HG03521 (cell line): ENCODE data around the gene RIN3.

ENCODE experiments used
- ATAC-seq: cut with Tn5 transposase; IDR thresholded peaks from one replicate; pipeline ENCODE4 v1.9.1; 2021; ENCODE audit warnings: mild to moderate bottlenecking, moderate library complexity; ENCODE audit not compliant: unreplicated experiment

Gene RIN3, protein sequence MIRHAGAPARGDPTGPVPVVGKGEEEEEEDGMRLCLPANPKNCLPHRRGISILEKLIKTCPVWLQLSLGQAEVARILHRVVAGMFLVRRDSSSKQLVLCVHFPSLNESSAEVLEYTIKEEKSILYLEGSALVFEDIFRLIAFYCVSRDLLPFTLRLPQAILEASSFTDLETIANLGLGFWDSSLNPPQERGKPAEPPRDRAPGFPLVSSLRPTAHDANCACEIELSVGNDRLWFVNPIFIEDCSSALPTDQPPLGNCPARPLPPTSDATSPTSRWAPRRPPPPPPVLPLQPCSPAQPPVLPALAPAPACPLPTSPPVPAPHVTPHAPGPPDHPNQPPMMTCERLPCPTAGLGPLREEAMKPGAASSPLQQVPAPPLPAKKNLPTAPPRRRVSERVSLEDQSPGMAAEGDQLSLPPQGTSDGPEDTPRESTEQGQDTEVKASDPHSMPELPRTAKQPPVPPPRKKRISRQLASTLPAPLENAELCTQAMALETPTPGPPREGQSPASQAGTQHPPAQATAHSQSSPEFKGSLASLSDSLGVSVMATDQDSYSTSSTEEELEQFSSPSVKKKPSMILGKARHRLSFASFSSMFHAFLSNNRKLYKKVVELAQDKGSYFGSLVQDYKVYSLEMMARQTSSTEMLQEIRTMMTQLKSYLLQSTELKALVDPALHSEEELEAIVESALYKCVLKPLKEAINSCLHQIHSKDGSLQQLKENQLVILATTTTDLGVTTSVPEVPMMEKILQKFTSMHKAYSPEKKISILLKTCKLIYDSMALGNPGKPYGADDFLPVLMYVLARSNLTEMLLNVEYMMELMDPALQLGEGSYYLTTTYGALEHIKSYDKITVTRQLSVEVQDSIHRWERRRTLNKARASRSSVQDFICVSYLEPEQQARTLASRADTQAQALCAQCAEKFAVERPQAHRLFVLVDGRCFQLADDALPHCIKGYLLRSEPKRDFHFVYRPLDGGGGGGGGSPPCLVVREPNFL

GRCh38 chr14:92513204-92513965 lies at the start of gene RIN3:
Gene RIN3, plus strand, starts transcription at chr14:92513781. Its CDS starts 152 bp downstream, at chr14:92513933.
- peak; percentile 60 for ATAC-seq

GRCh38 chr14:92464156-92464555 lies 49.4 kb upstream of the RIN3 start:
- no peak for ATAC-seq

DNA sequence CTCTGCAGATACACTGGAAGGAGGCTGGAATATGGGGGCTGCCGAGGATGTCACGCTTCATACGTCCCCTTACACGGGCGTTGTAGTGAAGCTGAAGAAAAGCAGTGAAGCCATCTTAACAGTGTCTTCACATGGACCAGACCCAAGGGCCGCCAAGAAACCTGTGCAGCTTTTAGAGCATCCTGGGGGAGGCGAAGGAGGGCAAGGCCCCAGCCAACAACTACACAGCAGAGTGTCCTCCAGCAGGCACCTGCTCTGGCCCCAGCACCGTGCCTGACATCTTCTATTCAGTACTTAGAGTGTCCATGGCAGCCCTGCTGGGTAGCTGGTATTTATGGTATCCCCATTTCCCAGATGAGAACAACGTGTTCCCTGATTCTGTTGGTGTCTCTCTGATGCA lies 48.9 kb upstream of the RIN3 start:
- no peak for ATAC-seq

DNA sequence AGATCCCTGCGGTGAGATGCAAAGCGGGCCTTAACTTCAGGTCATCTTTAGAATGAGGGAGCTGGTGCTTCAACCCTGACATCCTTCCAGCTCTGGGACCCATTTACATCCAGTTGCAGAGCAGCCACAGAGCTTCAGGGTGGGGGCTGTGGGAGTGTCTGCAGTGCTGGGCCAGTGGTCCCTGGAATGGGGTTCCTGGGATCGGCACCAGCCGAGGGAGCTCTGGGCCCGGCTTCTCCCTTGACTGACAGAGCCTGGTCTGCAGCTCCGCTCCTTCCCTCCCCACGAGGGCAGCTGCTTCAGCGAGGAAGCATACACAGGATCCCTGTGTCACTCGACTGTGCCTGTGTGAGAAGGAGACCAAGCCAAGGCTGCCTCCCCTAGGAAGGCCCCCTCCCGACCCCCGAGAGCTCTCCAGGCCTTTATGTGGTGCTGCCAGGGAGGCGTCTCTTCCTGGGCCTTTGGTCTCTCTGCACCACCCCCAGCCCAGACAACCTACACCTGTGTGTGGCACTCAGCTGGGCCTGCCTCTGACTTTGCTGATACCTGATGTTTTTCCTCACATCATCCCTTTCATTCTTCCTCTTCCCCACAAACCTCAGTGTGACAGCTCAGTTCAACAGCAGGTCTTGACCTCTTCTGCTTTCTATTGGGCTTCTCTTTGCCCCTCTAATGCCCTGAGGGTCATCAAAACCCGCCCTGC lies 48.1 kb upstream of the RIN3 start:
- ATAC-seq = no peak

DNA sequence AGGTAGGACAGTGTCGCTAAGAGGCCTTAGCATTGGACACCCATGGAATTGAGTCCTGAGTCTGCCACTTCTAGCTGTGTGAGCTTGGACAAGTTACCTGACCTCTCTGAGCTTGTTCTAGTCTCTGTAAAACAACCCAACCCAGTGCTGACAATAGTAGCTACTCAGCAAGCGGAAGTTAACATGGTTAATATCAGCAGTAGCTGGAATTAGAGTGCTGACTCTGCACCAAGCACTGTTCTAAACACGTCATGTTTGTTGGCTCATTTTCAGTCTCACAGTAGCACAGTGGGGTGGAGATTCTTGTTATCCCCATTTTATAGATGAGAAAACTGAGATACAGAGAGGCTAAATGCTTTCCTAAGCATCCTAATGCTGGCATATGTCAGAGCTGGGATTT lies 47.5 kb upstream of the RIN3 start:
- no peak for ATAC-seq

- ATAC-seq = no peak
These were observed 44.1 kb upstream of the RIN3 start for GRCh38 chr14:92469515-92469914.

DNA sequence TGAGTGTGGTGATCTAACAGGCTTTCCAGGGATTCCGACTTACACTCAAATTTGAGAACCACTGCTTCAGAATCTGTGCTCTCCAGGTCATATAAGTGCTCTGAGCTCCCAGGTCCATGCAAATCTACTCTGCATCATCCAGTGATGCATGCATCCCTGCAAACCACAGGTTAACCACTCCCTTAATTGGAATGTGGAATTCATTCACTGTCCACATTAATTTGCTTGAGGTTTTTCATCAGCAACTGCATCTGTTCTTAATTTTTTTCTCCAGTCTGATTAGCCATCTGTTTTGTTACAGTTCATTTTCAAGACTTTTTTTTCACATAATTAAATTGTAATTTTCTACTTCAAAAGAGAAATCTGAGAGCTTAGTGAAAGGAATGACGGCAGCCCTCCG lies 43.4 kb upstream of the RIN3 start:
- no peak for ATAC-seq

DNA sequence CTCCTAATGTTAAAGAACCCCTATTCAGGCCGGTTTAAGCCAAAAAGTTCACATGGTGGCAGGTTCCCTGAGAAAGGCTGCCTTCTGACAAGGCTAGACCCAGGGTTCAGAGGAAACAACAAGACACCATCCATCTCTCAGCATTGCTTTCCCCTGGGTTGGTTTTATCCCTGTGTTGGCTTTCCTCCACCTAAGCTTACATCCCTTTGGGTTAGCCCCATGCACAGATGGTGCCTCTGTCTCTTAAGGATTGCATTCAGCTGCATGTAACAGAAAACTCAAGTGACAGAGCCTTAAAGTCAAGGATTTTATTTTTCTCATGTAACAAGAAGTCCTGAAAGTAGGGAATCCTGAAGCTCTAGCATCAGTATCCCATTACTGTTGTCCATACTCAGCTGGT lies 42.8 kb upstream of the RIN3 start:
- ATAC-seq = no peak

GRCh38 chr14:92471919-92472318 lies 41.7 kb upstream of the RIN3 start:
- no peak for ATAC-seq

GRCh38 chr14:92472860-92473259 lies 40.7 kb upstream of the RIN3 start:
- no peak for ATAC-seq

DNA sequence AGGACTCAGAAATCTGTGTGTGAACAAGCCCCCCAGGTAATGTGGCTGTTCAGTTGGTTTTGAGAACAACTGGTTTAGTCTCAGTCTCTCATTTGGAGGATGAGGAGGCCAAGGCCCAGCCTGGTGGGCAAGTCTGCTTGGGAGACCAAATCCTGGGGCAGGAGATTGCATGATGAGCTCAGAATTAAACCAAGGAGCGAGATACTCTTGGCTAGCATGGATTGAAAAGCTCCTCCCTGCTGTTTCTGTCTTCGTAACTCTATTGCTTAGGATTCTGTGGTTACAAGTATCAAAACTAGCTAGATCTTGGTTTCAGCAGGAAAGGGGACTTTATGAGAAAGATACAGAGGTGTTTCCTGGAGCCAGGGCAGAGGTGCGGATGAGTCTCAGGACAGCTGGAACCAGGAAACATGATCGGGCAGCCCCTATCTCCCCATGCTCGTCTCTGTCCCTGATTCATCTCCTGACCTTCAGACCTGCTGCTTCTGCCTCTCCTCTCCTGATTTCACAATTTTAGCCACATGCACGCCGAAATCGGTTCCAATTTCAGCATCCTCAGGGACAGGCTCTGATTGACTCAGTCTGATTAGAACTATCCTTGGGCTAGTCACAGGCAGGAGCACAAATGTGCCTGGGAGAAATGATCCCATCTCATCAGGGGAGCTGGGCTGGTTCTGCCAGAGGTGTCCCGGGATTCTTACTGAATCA lies 40.2 kb upstream of the RIN3 start:
- no peak for ATAC-seq

GRCh38 chr14:92473969-92474535 lies 39.5 kb upstream of the RIN3 start:
- no peak for ATAC-seq

DNA sequence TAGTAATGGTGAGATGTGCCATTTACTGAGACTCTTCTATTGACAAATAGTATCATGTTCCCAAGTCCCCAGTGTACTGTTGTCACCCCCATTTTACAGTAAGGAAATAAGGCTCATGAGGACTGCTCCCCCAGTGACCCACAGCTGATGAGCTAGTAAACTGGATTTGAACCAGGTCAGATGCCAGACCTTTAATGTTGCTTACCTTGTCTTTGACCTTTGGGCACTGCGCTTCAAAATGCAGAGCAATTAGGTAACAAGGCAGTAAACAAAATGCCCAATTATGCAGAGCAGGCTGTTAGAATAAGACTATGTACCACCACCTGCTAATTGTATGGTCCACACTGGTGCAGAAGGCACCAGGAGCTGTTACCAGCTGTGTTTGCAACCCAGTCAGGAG lies 38.5 kb upstream of the RIN3 start:
- no peak for ATAC-seq

DNA sequence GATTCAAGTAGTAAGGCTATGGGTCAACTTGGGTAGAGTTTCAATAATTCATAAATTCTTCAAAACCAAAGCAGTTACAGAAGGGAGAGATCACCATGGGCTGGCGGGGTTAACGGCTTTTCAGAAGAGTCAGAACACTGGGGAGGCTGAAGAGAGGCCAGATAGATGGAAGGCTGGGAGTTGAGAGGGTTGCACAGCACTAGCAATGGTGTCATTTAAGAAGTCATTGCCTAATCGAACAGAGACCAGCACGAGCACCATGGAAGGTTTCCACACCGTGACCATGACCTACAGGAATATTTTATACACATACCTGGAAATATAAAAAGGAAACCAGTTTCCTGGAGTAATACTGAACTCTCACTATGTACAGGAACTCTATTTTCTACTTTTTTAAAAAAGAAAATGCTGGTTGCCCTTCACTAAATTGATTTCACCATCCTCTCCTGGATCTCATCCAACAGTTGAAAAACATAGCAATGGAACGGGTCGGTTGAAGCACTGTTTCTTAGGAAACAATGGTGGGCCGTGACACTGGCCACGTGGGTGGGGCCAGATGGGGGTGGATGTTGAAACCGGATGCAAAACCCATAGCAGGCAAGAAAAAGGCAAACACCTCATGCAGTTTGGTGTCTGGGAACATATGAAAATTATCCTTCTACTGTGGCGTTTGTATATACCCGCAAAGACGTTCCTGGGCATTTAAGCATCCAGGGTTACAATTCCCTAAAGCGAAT lies 38.0 kb upstream of the RIN3 start:
- no peak for ATAC-seq

GRCh38 chr14:92480856-92481255 lies 32.7 kb upstream of the RIN3 start:
- no peak for ATAC-seq

DNA sequence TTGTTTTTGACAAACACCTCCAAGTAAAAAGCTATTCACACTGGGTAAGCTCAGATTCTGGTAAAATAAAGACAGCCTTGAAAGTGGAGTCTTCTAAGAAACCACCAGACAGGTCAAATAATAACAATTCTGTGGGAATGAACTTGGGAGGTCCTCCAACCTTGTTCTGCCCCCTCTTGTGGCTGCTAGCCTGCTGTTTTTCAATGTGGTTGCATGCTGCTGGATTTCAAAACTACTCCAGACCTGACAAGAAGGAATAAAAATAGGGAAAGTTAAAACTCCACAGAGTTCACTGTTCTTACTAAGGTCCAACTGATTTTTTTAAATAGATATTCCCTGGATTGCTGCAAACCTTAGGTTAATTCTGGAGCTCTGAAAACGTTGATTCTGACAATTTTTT lies 32.2 kb upstream of the RIN3 start:
- no peak for ATAC-seq

DNA sequence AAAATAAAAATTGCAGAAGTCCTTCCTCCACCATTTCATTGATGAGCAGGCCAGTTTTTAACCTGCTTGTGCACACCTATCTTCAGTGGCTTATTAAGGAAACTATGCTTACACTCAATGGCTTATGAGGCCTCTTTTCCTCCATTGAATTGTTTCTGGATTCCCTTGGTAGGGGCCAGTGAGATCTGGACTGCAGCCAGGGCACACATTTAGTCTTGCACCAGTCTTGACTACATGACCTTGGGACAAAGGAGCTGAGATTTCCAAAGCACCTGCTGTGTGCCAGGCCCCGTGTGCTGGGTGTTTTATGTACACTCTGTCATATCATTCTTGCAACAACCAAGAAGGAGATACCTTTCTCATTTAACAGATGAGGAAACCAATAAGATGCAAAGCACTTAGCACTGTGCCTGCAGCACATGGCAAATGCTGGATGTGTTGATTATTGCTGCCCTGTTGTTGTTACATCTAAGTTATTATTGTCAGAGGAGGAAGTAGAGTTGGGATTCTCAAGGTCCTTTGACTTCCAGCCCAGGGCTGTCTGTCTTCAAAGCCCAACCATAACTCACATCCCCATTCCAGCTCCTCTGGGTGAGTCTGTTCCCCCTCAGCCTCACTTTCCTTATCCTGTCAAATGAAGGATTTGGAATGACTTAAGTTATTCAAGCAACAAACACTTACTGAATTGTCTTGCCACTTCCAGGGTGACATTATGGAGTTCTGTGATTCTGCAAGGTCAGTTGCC lies 31.6 kb upstream of the RIN3 start:
- ATAC-seq = no peak

- no peak for ATAC-seq
These were observed 30.8 kb upstream of the RIN3 start for GRCh38 chr14:92482621-92483319.
